Heart right ventricle (tissue), 16 donors: ENCODE results near the gene IL22RA1. TPM values are rescaled to one million over a fixed set of nuclear protein-coding genes. Genes with fewer than 3 reads are reported as not detected.
A peak's percentile ranks its signal among the peaks of the same experiment; 100 is the strongest.

Experiments
- ATAC-seq, 8 donors: fragments of 200-7000 bp; cut with Tn5 transposase; one replicate each; pipeline ENCODE4 v1.9.1; 2020; ENCODE audit warnings: mild to moderate bottlenecking in 8 of 8, moderate library complexity in 8 of 8, moderate number of reproducible peaks in 1 of 8
- DNase-seq, 2 donors: peaks; one replicate each; pipeline ENCODE4 v3.0.0-alpha.2; 2020
- H3K27ac ChIP-seq, 10 donors: fragments of 200-600 bp; sonication (generic) in 2 of 10; one replicate each; pipeline versions ENCODE4 v1.5.0 to v1.8.0; 2020 to 2022; ENCODE audit warnings: mild to moderate bottlenecking in 3 of 10
- H3K27me3 ChIP-seq, 7 donors: fragments of 200-600 bp; one replicate each; pipeline ENCODE4 v1.8.0; 2021 to 2022; ENCODE audit warnings: mild to moderate bottlenecking in 2 of 7
- H3K36me3 ChIP-seq, 9 donors: fragments of 200-600 bp; sonication (generic) in 1 of 9; one replicate each; pipeline versions ENCODE4 v1.5.0 to v1.8.0; 2020 to 2022; ENCODE audit warnings: mild to moderate bottlenecking in 2 of 9
- H3K4me1 ChIP-seq, 9 donors: fragments of 200-600 bp; sonication (generic) in 1 of 9; one replicate each; pipeline versions ENCODE4 v1.5.0 to v1.8.0; 2020 to 2022; ENCODE audit warnings: mild to moderate bottlenecking in 4 of 9
- H3K4me3 ChIP-seq, 10 donors: fragments of 200-600 bp; sonication (generic) in 2 of 10; one replicate each; pipeline versions ENCODE4 v1.5.0 to v1.8.0; 2020 to 2022; ENCODE audit warnings: mild to moderate bottlenecking in 7 of 10, moderate library complexity in 2 of 10
- H3K9me3 ChIP-seq, 11 donors: fragments of 200-600 bp in 10 of 11; sonication (generic) in 2 of 11; one replicate each; pipeline versions ENCODE4 v1.5.0 to v1.8.0; 2013 to 2022; ENCODE audit warnings: mild to moderate bottlenecking in 2 of 11, control low read depth in 1 of 11, moderate library complexity in 1 of 11
- CTCF ChIP-seq, 9 donors: fragments of 200-600 bp; sonication (generic) in 2 of 9; IDR thresholded peaks; one replicate each; pipeline versions ENCODE4 v1.5.0 to v1.8.0; 2021 to 2022; ENCODE audit warnings: antibody characterized with exemption in 9 of 9, mild to moderate bottlenecking in 5 of 9, moderate library complexity in 1 of 9
- WGBS, 2 donors: extraction: QIAGEN DNeasy Blood & Tissue Kit; methylation state at CpG; one replicate each; pipeline ENCODE4 v1.1.7; 2013; ENCODE audit warnings: inconsistent platforms in 1 of 2; 5-methylcytosine and 5-hydroxymethylcytosine counted together
- intact Hi-C, 10 donors: fragments of 100-400 bp; cut with DNase I; formaldehyde crosslinking; loops; one replicate each; pipeline versions ENCODE4 v1.11.1 to v1.14.2; 2022
- polyA plus RNA-seq, 2 donors: library from polyadenylated mRNA; stranded (reverse); fragments of 200-250 nt; gene quantifications; one replicate each; pipeline ENCODE4 v1.2.3, GENCODE V29; 2013
- total RNA-seq, 10 donors: library from RNA; stranded (reverse); fragmentation: NEBNext Ultra II Directional in 3 of 10; extraction: Animal tissue kit (Norgen Biotek cat#: 25700) in 3 of 10; gene quantifications; one replicate each; pipeline versions ENCODE4 v1.2.1 to v1.2.4, GENCODE V29; 2021 to 2023
- donor health status: Arrhythmogenic right ventricular cardiomyopathy.
- donor health status: ischemic (EF 13 %, LVEDD 7.1; RV severe dilation, severe dysfunction).
- donor health status: healthy with polysubstance abuse.
- donor health status: DM: no; HTN: yes; CAD: no.
- donor health status: DM: no; HTN: no; CAD: no.
- donor health status: ischemic (EF 25% LVEDD 6.9; RV normal size, moderate dysfunction).
- donor health status: ischemic (EF 25% LVEDD 5.7; RV mildly dilated, moderate dysfunction).
- donor health status: healthy.
- donor health status: DM: yes; HTN: yes; CAD: no.
- donor health status: Ischemic cardiomyopathy.
- donor health status: ischemic (EF 35%, LVEDD 5.7; RV mildly dilated, moderate dysfunction).
- donor health status: nonischemic (EF 11% LVEDD 7.7; RV severe dilation, severe dysfunction).
- donor health status: DM: yes; HTN: yes; CAD: no.
- donor health status: PGD.
- donor health status: ischemic (EF 29% LVEDD 5.4; RV normal size, mild dysfunction).
- donor health status: nonischemic (EF 23%, LVEDD 6.1; RV moderate dilation, normal function).

The IL22RA1 gene
- total and polyA plus RNA-seq, 12 donors = 0.07 to 1.6 (median 0.29) TPM; not detected in 1

- H3K27me3 ChIP-seq = peaks cover 0 to 29% (median 15%) of the 10 kb centered on the region in 7 donors
- DNase-seq (no peak), ATAC-seq (no peak)
- intact Hi-C loops = no loop called here
- TF ChIP-seq CTCF (IDR thresholded peaks at IDR 0.05) = no peak
- 71 to 72% methylated on average over 4 of the region's 4 CpGs for WGBS, 2 donors
- no peak overlapping the region for H3K27ac ChIP-seq
- H3K4me1 ChIP-seq = peaks cover 0 to 24% (median 12%) of the 10 kb centered on the region in 9 donors
- H3K36me3 ChIP-seq = no peaks in the 10 kb centered on the region
- H3K9me3 ChIP-seq = no peaks in the 10 kb centered on the region
- no peak overlapping the region for H3K4me3 ChIP-seq
Measured at GRCh38 chr1:24185076-24185475, 42.1 kb upstream of the IL22RA1 start.

GRCh38 chr1:24182061-24182460 is 39.1 kb upstream of the IL22RA1 start:
- Histone ChIP-seq H3K4me3 (no peak overlapping the region), H3K4me1 (peaks cover 0 to 6% (median 4%) of the 10 kb centered on the region in 9 donors), H3K27ac (no peak overlapping the region), H3K27me3 (peaks cover 0 to 19% (median 8%) of the 10 kb centered on the region in 7 donors), H3K9me3 (no peaks in the 10 kb centered on the region), H3K36me3 (no peaks in the 10 kb centered on the region)
- no peak for DNase-seq
- ATAC-seq = peak in 2 of 8 donors; percentile 50 to 51
- TF ChIP-seq CTCF (IDR thresholded peaks at IDR 0.05) = no peak
- whole genome bisulfite sequencing, 2 donors = 56 to 63% methylated on average over 6 of the region's 6 CpGs
- intact Hi-C loops = no loop called here

DNA sequence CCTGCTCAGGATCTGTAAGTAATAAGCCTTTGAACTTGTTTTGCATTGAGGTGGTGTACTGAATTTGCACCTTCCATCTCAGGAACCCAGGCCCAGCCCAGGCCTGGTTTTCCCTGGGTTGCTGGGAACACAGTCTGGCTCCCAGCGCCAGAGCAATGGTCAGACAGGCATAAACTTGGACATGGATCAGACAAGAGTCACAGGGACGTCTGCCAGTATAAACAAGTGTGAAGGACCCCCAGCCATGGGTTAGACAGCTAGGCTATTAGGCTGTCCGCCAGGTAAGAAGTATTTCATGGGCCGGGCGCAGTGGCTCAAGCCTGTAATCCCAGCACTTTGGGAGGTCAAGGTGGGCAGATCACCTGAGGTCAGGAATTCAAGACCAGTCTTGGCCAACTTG is 38.7 kb upstream of the IL22RA1 start:
- Histone ChIP-seq H3K27ac (no peak overlapping the region), H3K36me3 (no peaks in the 10 kb centered on the region), H3K9me3 (no peaks in the 10 kb centered on the region), H3K4me1 (peaks cover 0 to 2% (median under 1%) of the 10 kb centered on the region in 9 donors), H3K27me3 (peaks cover 0 to 15% (median 4%) of the 10 kb centered on the region in 7 donors), H3K4me3 (no peak overlapping the region)
- intact Hi-C loops = no loop called here
- no peak for TF ChIP-seq CTCF (IDR thresholded peaks at IDR 0.05)
- DNase-seq (no peak), ATAC-seq (peak in 1 of 8 donors; percentile 27)
- 71 to 80% methylated on average over 5 of the region's 5 CpGs for WGBS, 2 donors

GRCh38 chr1:24180676-24181075 is 37.7 kb upstream of the IL22RA1 start:
- intact Hi-C loops = no loop called here
- DNase-seq = no peak
- no peak overlapping the region for H3K4me3 ChIP-seq
- no peaks in the 10 kb centered on the region for H3K36me3 ChIP-seq
- H3K9me3 ChIP-seq = no peaks in the 10 kb centered on the region
- no peak for TF ChIP-seq CTCF (IDR thresholded peaks at IDR 0.05)
- no peaks in the 10 kb centered on the region for H3K4me1 ChIP-seq
- ATAC-seq = no peak
- 82 to 84% methylated on average over 6 of the region's 6 CpGs for WGBS, 2 donors
- H3K27ac ChIP-seq = no peak overlapping the region
- peaks cover 0 to 5% (median 0%) of the 10 kb centered on the region in 7 donors for H3K27me3 ChIP-seq
